ENCODE results near the gene C16orf54.
A peak's percentile ranks its signal among the peaks of the same experiment; 100 is the strongest.
"Not testable (repeated sequence)": the region's sequence is repeated elsewhere in the genome, so short reads cannot be mapped to it uniquely, and the experiment has no call there.

Gene C16orf54

DNA sequence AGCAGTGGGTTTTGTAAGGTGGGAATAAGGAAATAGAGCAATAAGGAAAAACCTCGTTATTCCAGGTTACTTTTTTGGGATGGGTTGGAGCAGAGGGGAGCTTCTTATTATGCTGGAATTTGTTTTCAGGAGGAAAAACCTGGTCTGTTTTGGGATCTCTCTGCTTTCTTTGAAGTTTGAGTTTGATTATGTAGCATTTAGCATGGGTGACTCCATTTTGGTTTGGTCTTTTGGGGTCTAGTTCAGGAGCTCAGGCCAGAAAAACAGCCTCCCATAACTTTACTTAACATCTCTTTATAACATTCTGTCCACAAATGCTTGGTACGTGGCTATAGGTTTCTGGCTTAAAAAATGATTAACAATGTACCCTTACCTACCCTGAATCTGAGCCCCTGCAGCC is 23.7 kb upstream of the C16orf54 start:
- Histone ChIP-seq H3K9ac (ENCODE audit: low read depth in 1 of 2, low read length in 2 of 2) (no peak overlapping the region), H3K4me1 (ENCODE audit: control insufficient read depth in 1 of 2, insufficient read depth in 2 of 2, low read length in 2 of 2) (peaks cover 5 to 17% of the 10 kb centered on the region in 2 donors), H3K36me3 (ENCODE audit: control insufficient read depth in 1 of 2, insufficient read depth in 2 of 2, low read length in 2 of 2) (no peaks in the 10 kb centered on the region), H3K27ac (ENCODE audit: low read depth, low read length) (no peak overlapping the region), H3K4me3 (ENCODE audit: low read depth in 1 of 2, low read length in 2 of 2) (no peak overlapping the region), H3K27me3 (ENCODE audit: control insufficient read depth in 1 of 2, insufficient read depth in 2 of 2, low read length in 2 of 2) (no peaks in the 10 kb centered on the region), H3K9me3 (ENCODE audit: control insufficient read depth in 1 of 2, low read length in 2 of 2) (no peaks in the 10 kb centered on the region)

DNA sequence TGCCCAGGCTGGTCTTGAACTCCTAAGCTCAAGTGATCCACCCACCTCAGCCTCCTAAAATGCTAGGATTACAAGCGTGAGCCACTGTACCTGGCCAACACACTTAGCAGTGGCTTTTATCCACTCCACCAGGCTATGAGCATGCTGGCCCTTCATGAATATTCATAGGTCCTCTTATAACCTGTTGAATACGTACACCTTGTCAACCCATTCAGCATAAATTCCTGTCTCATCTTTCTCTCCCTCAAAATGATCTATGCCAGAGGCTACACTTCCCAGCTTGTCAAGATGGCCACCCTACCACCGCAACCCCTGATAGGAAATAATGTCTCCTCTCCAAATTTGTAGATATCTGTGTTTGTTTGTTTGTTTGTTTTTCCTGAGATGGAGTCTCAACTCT is 21.3 kb upstream of the C16orf54 start:
- no peaks in the 10 kb centered on the region for H3K9me3 ChIP-seq (ENCODE audit: control insufficient read depth in 1 of 2, low read length in 2 of 2)
- H3K36me3 ChIP-seq (ENCODE audit: control insufficient read depth in 1 of 2, insufficient read depth in 2 of 2, low read length in 2 of 2): no peaks in the 10 kb centered on the region
- no peak overlapping the region for H3K9ac ChIP-seq (ENCODE audit: low read depth in 1 of 2, low read length in 2 of 2)
- H3K4me1 ChIP-seq (ENCODE audit: control insufficient read depth in 1 of 2, insufficient read depth in 2 of 2, low read length in 2 of 2): peaks cover 11 to 22% of the 10 kb centered on the region in 2 donors
- no peaks in the 10 kb centered on the region for H3K27me3 ChIP-seq (ENCODE audit: control insufficient read depth in 1 of 2, insufficient read depth in 2 of 2, low read length in 2 of 2)
- no peak overlapping the region for H3K27ac ChIP-seq (ENCODE audit: low read depth, low read length)
- H3K4me3 ChIP-seq (ENCODE audit: low read depth in 1 of 2, low read length in 2 of 2): no peak overlapping the region

DNA sequence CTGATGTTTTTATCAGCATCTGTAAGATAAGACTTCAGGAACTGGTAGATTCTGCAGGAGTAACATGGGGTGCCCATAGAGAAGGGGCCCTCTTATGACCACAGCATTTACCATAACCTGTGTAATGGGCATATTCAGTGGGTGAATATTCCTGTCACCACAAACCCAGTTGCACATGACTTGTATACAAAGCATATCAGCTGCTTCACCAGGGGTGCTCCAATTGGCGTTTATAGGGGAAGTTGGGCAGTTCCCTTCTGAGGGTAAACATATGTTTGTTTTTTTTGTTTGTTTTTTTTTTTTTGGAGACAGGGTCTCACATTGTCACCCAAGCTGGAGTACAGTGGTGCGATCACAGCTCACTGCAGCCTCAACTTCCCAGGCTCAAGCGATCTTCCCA is 20.8 kb upstream of the C16orf54 start:
- Histone ChIP-seq H3K4me3 (ENCODE audit: low read depth in 1 of 2, low read length in 2 of 2) (no peak overlapping the region), H3K27me3 (ENCODE audit: control insufficient read depth in 1 of 2, insufficient read depth in 2 of 2, low read length in 2 of 2) (no peaks in the 10 kb centered on the region), H3K27ac (ENCODE audit: low read depth, low read length) (no peak overlapping the region), H3K9me3 (ENCODE audit: control insufficient read depth in 1 of 2, low read length in 2 of 2) (no peaks in the 10 kb centered on the region), H3K9ac (ENCODE audit: low read depth in 1 of 2, low read length in 2 of 2) (no peak overlapping the region), H3K4me1 (ENCODE audit: control insufficient read depth in 1 of 2, insufficient read depth in 2 of 2, low read length in 2 of 2) (peaks cover 11 to 22% of the 10 kb centered on the region in 2 donors), H3K36me3 (ENCODE audit: control insufficient read depth in 1 of 2, insufficient read depth in 2 of 2, low read length in 2 of 2) (no peaks in the 10 kb centered on the region)

DNA sequence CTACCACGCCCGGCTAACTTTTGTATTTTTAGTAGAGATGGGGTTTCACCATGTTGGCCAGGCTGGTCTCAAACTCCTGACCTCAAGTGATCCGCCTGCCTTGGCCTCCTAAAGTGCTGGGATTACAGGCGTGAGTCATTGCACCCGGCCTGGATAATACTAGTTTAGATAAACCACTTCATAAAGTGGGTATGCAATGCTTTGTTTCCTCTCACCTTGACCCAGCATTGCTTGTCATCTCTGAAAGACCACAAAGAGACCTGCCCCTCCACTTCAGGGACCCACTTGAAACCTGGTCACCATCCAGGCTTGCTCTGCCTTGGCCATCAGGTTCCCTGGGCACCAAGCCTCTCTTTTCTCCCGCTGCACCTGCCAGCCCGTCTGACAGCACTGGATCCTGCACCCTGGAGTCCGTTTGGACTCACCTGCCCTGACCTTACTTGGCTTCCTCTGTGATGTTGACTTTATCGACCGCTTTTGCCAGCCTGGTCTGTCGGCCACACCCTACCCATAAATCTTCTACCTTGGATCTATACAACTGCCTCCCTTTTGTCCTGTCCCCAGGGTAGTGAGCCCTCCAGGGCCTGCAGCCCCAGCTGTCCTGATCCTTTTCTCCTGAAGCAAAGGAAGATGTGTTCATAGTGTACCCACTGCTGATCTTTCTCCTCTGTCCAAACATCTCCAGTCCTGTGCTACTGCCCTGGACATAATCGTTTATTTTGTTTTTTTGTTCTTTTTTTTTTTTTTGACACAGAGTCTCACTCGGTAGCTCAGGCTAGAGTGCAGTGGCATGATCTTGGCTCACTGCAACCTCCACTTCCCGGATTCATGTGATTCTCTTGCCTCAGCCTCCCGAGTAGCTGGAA is 19.6 kb upstream of the C16orf54 start:
- Histone ChIP-seq H3K27ac (ENCODE audit: low read depth, low read length) (peak overlapping the region; percentile 28), H3K27me3 (ENCODE audit: control insufficient read depth in 1 of 2, insufficient read depth in 2 of 2, low read length in 2 of 2) (no peaks in the 10 kb centered on the region), H3K4me3 (ENCODE audit: low read depth in 1 of 2, low read length in 2 of 2) (no peak overlapping the region), H3K4me1 (ENCODE audit: control insufficient read depth in 1 of 2, insufficient read depth in 2 of 2, low read length in 2 of 2) (peaks cover 16 to 22% of the 10 kb centered on the region in 2 donors), H3K36me3 (ENCODE audit: control insufficient read depth in 1 of 2, insufficient read depth in 2 of 2, low read length in 2 of 2) (no peaks in the 10 kb centered on the region), H3K9ac (ENCODE audit: low read depth in 1 of 2, low read length in 2 of 2) (no peak overlapping the region), H3K9me3 (ENCODE audit: control insufficient read depth in 1 of 2, low read length in 2 of 2) (no peaks in the 10 kb centered on the region)

DNA sequence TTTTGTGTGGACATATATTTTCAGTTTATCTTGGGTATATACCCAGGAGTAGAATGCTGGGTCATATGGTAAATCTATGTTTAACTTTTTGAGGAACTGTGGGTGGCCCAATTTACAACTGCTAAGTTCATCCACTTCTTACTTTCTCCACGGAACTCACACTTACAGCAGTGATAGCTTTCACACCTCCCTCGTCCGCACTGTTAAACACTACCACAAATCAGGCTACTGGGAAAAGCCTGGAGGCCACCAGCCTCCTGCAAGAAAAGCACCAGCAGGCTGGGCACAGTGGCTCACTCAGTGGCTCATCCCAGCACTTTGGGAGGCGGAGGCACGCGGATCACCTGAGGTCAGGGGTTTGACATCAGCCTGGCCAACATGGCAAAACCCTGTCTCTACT is 17.5 kb upstream of the C16orf54 start:
- no peak overlapping the region for H3K9ac ChIP-seq (ENCODE audit: low read depth in 1 of 2, low read length in 2 of 2)

DNA sequence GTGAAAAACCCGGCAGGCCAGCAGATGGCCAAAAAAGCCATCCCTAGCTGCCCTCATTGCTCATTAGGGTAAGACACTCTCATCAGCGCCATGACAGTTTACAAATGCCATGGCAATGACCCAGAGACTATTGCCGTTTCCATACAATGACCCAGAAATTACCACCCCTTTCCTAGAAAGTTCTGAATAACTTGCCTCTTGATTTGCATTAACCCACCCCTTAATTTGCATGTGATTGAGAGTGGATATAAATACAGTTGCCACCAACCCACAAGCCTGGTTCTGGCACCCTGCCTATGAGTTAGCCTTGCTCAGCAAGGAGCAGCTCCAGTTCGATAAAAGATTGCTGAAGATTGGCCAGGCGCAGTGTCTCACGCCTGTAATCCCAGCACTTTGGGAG is 16.1 kb upstream of the C16orf54 start:
- no peak overlapping the region for H3K4me3 ChIP-seq (ENCODE audit: low read depth in 1 of 2, low read length in 2 of 2)
- H3K36me3 ChIP-seq (ENCODE audit: control insufficient read depth in 1 of 2, insufficient read depth in 2 of 2, low read length in 2 of 2): no peaks in the 10 kb centered on the region
- H3K4me1 ChIP-seq (ENCODE audit: control insufficient read depth in 1 of 2, insufficient read depth in 2 of 2, low read length in 2 of 2): peaks cover 17 to 22% of the 10 kb centered on the region in 2 donors
- no peaks in the 10 kb centered on the region for H3K27me3 ChIP-seq (ENCODE audit: control insufficient read depth in 1 of 2, insufficient read depth in 2 of 2, low read length in 2 of 2)
- no peaks in the 10 kb centered on the region for H3K9me3 ChIP-seq (ENCODE audit: control insufficient read depth in 1 of 2, low read length in 2 of 2)
- no peak overlapping the region for H3K9ac ChIP-seq (ENCODE audit: low read depth in 1 of 2, low read length in 2 of 2)
- no peak overlapping the region for H3K27ac ChIP-seq (ENCODE audit: low read depth, low read length)

More for the DNA sequence above, 17.5 kb upstream of the C16orf54 start:
- H3K36me3 ChIP-seq (ENCODE audit: control insufficient read depth in 1 of 2, insufficient read depth in 2 of 2, low read length in 2 of 2): no peaks in the 10 kb centered on the region
- H3K27me3 ChIP-seq (ENCODE audit: control insufficient read depth in 1 of 2, insufficient read depth in 2 of 2, low read length in 2 of 2): no peaks in the 10 kb centered on the region
- no peak overlapping the region for H3K4me3 ChIP-seq (ENCODE audit: low read depth in 1 of 2, low read length in 2 of 2)
- no peak overlapping the region for H3K27ac ChIP-seq (ENCODE audit: low read depth, low read length)
- H3K4me1 ChIP-seq (ENCODE audit: control insufficient read depth in 1 of 2, insufficient read depth in 2 of 2, low read length in 2 of 2): peaks cover 20 to 22% of the 10 kb centered on the region in 2 donors
- H3K9me3 ChIP-seq (ENCODE audit: control insufficient read depth in 1 of 2, low read length in 2 of 2): no peaks in the 10 kb centered on the region

DNA sequence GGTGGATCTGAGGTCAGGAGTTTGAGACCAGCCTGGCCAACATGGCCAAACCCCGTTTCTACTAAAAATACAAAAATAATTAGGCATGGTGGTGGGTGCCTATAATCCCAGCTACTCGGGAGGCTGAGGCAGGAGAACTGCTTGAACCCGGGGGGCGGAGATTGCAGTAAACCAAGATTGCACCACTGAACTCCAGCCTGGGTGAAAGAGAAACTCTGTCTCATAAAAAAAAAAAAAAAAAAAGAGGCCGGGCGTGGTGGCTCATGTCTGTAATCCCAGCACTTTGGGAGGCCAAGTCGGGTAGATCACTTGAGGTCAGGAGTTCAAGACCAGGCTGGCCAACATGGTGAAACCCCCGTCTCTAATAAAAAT is 15.5 kb upstream of the C16orf54 start:
- H3K9me3 ChIP-seq (ENCODE audit: control insufficient read depth in 1 of 2, low read length in 2 of 2); H3K36me3 ChIP-seq (ENCODE audit: control insufficient read depth in 1 of 2, insufficient read depth in 2 of 2, low read length in 2 of 2); H3K27me3 ChIP-seq (ENCODE audit: control insufficient read depth in 1 of 2, insufficient read depth in 2 of 2, low read length in 2 of 2): not testable (repeated sequence)
- H3K9ac ChIP-seq (ENCODE audit: low read depth in 1 of 2, low read length in 2 of 2): peak overlapping the region; percentile 39 to 60
- peak overlapping the region; percentile 34 to 48 for H3K4me3 ChIP-seq (ENCODE audit: low read depth in 1 of 2, low read length in 2 of 2)
- H3K27ac ChIP-seq (ENCODE audit: low read depth, low read length): peak overlapping the region; percentile 53
- H3K4me1 ChIP-seq (ENCODE audit: control insufficient read depth in 1 of 2, insufficient read depth in 2 of 2, low read length in 2 of 2): peaks cover 14 to 26% of the 10 kb centered on the region in 2 donors

DNA sequence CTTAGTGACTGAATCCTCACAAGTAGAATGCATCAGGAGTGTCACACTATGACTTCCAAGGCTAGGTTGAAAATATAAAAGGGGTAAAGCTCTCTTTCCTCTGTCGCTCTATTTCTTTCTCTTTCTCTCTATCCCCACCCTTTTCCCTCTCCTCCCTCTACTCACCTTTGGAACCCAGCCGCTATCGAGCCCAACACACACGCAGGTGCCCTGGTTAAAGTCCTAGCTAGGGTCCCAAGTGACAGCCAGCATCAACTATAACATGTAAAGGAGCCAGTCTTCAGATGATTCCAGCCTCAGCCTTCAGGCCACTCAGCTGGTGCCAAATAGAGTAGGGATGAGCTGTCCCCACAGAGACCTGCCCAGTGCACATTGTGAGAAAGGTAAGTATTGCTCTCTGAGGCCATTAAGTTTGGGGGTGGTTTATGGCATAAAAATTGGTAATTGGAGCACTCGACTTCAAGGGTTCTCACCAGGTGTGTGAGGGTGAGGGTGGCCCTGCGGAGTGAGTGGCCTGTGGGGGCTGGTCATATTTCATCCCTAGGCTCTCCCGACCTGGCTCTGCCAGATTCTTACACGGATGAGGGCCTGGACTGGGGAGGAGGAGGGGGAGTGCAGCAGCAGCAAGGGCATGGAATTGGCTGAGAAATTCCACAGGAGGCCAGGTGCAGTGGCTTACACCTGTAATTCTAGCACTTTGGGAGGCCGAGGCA is 14.9 kb upstream of the C16orf54 start:
- no peaks in the 10 kb centered on the region for H3K36me3 ChIP-seq (ENCODE audit: control insufficient read depth in 1 of 2, insufficient read depth in 2 of 2, low read length in 2 of 2)
- H3K9me3 ChIP-seq (ENCODE audit: control insufficient read depth in 1 of 2, low read length in 2 of 2): no peaks in the 10 kb centered on the region
- peak overlapping the region; percentile 39 to 60 for H3K9ac ChIP-seq (ENCODE audit: low read depth in 1 of 2, low read length in 2 of 2)

DNA sequence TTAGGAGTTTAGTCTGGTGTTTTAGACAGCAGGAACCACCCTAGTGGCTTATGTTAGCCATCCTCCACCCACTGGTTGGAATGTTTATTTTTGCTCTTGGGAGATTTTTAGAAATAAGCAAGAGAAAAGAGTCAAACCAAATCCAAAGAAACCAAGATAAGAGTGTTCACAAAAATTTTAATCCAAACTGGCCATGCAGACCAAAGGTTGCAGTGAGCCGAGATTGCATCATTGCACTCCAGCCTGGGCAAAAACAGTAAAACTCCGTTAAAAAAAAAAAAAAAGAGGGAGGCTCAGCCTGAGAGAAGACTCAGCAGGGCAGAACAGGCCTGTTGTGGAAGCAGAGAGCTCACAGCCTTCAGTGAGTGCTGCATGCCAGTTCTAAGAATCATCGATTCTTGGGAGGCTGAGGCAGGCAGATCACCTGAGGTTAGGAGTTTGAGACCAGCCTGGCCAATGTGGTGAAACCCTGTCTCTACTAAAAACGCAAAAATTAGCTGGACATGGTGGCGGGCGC is 12.2 kb upstream of the C16orf54 start:
- Histone ChIP-seq H3K9me3 (ENCODE audit: control insufficient read depth in 1 of 2, low read length in 2 of 2) (no peaks in the 10 kb centered on the region), H3K36me3 (ENCODE audit: control insufficient read depth in 1 of 2, insufficient read depth in 2 of 2, low read length in 2 of 2) (no peaks in the 10 kb centered on the region), H3K27ac (ENCODE audit: low read depth, low read length) (no peak overlapping the region), H3K27me3 (ENCODE audit: control insufficient read depth in 1 of 2, insufficient read depth in 2 of 2, low read length in 2 of 2) (no peaks in the 10 kb centered on the region), H3K4me3 (ENCODE audit: low read depth in 1 of 2, low read length in 2 of 2) (no peak overlapping the region), H3K4me1 (ENCODE audit: control insufficient read depth in 1 of 2, insufficient read depth in 2 of 2, low read length in 2 of 2) (peaks cover 0 to 17% of the 10 kb centered on the region in 2 donors), H3K9ac (ENCODE audit: low read depth in 1 of 2, low read length in 2 of 2) (no peak overlapping the region)

More for the DNA sequence above, 14.9 kb upstream of the C16orf54 start:
- peak overlapping the region; percentile 53 for H3K27ac ChIP-seq (ENCODE audit: low read depth, low read length)
- H3K4me3 ChIP-seq (ENCODE audit: low read depth in 1 of 2, low read length in 2 of 2): peak overlapping the region; percentile 34 to 48
- H3K27me3 ChIP-seq (ENCODE audit: control insufficient read depth in 1 of 2, insufficient read depth in 2 of 2, low read length in 2 of 2): no peaks in the 10 kb centered on the region
- peaks cover 9 to 26% of the 10 kb centered on the region in 2 donors for H3K4me1 ChIP-seq (ENCODE audit: control insufficient read depth in 1 of 2, insufficient read depth in 2 of 2, low read length in 2 of 2)

DNA sequence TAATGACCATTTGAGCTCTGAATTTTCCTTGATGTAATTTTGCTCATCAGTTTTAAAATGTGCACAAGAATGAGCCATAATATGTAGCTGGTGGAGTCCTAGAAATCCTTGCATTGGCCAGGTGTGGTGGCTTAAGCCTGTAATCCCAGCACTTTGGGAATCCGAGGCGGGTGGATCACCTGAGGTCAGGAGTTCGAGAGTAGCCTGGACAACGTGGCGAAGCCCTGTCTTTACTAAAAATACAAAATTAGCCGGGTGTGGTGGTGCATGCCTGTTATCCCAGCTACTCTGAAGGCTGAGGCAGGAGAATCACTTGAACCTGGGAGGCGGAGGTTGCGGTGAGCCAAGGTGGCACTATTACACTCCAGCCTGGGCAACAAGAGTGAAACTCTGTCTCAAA is 11.3 kb upstream of the C16orf54 start:
- H3K9ac ChIP-seq (ENCODE audit: low read depth in 1 of 2, low read length in 2 of 2); H3K36me3 ChIP-seq (ENCODE audit: control insufficient read depth in 1 of 2, insufficient read depth in 2 of 2, low read length in 2 of 2); H3K27ac ChIP-seq (ENCODE audit: low read depth, low read length); H3K27me3 ChIP-seq (ENCODE audit: control insufficient read depth in 1 of 2, insufficient read depth in 2 of 2, low read length in 2 of 2); H3K4me3 ChIP-seq (ENCODE audit: low read depth in 1 of 2, low read length in 2 of 2); H3K9me3 ChIP-seq (ENCODE audit: control insufficient read depth in 1 of 2, low read length in 2 of 2): not testable (repeated sequence)
- H3K4me1 ChIP-seq (ENCODE audit: control insufficient read depth in 1 of 2, insufficient read depth in 2 of 2, low read length in 2 of 2): peaks cover 0 to 15% of the 10 kb centered on the region in 2 donors

All from duodenal mucosa (tissue), 2 donors.